Measurements from ENCODE around the gene RCL1.

Gene RCL1

GRCh38 chr9:4814913-4815312 lies 22.2 kb downstream of the RCL1 start:
- DNase-seq (ENCODE audit: low read depth), result no peak

- no peak for DNase-seq (ENCODE audit: low read depth)
These were observed 22.7 kb downstream of the RCL1 start for GRCh38 chr9:4815381-4815956.

- no peak for DNase-seq (ENCODE audit: low read depth)
These were observed 27.4 kb downstream of the RCL1 start for GRCh38 chr9:4820168-4820567.

GRCh38 chr9:4821133-4821532 lies 28.4 kb downstream of the RCL1 start:
- no peak for DNase-seq (ENCODE audit: low read depth)

DNA sequence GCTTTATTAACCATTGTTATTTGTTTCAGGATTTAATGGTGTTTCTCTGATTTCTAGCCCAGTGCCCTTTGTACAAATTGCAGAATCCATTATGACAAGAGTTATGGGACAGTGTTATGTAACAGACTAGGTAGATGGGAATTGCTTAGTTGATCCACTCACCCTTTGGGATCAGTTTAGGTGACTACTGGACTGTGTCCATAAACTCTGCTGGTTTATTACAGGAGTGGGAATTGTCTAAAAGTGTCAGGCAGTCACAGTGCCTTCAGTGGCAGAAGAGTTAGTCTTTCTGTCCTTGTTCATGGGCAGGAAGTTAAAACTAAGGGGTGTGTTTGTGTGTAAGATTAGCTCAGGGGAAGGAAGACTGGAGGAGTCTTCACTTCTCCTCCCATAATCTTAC lies 29.3 kb downstream of the RCL1 start:
- no peak for DNase-seq (ENCODE audit: low read depth)

GRCh38 chr9:4826417-4827166 lies 33.8 kb downstream of the RCL1 start:
- no peak for DNase-seq (ENCODE audit: low read depth)

DNA sequence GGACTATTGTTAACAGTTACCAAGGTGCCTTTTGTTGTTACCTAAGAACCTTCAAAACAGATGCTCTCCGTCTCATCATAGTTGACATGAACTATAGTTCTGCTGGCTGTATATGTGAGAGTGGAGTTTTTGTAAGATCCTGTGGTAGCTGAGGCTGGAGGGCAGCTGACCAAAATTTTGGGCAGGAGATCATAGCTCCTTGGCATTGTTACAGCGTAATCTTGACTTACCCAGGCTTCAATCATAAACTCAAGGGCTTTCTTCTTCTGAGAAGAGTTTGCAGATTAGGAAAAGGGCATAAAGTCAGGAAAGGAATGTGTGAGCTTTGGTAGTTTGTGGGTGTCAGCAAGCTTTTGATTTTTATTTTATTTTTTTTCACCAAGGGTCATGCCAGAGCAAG lies 34.5 kb downstream of the RCL1 start:
- no peak for DNase-seq (ENCODE audit: low read depth)

- no peak for DNase-seq (ENCODE audit: low read depth)
These were observed 36.0 kb downstream of the RCL1 start for GRCh38 chr9:4828761-4829160.

- DNase-seq (ENCODE audit: low read depth), result no peak
These were observed 37.2 kb downstream of the RCL1 start for GRCh38 chr9:4829969-4830368.

GRCh38 chr9:4830699-4831098 lies 38.0 kb downstream of the RCL1 start:
- no peak for DNase-seq (ENCODE audit: low read depth)

DNA sequence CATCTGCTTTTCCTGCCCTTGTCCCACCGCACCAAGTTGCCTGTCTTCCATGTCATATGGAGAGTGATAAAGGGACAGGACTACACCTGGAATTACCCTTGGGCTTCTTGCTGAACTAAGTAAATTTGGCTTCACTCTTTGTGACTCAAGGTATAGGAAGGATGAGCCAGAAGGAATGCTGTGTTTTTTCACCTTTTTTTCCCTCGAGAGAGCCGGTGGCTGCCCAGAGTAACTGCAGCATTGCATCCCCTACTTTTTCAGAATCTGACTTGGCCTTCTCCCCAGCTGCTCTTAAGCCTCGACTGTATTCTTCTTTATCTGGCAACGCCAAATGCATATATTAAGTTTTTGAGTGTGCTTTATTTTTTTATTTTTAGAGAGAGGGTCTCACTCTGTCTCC lies 38.4 kb downstream of the RCL1 start:
- no peak for DNase-seq (ENCODE audit: low read depth)

- DNase-seq (ENCODE audit: low read depth), result no peak
These were observed 39.2 kb downstream of the RCL1 start for GRCh38 chr9:4831944-4832343.

DNA sequence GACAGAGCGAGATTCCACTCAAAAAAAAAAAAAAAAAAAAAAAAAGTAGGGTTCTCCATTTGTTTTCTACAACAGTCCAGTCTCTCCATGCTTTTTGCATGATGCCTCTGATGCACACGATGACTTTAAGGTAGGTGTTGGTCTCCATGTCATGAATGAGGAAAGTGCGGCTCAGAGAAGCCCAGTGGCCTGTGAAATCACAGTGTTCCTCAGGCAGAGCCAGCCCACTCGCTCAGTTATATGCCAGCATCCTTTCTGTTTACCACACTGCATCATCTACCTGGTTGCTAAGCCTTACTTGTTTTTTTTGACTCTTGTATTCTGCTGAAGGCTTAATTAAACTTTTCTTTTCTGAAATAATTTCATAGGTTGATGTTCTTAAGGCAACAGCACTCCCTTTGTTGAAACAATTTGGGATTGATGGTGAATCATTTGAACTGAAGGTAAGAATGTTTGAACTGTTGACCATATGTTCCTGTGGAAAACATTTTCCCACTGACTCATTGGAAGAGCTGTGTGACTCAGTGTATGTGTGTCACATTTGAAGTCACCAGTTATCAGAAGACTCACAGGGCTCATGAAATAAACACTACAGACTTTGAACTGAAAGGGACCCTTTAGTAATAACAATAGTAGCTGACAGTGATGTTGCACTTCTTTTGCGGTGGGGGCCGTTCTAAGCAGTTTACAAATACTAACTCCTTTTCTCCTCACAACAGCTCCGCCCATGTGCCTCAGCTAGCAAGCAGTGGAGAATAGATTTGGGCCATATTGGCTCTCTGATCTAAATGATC lies 40.2 kb downstream of the RCL1 start:
- no peak for DNase-seq (ENCODE audit: low read depth)

- DNase-seq (ENCODE audit: low read depth), result no peak
These were observed 41.2 kb downstream of the RCL1 start for GRCh38 chr9:4833781-4834560.

DNA sequence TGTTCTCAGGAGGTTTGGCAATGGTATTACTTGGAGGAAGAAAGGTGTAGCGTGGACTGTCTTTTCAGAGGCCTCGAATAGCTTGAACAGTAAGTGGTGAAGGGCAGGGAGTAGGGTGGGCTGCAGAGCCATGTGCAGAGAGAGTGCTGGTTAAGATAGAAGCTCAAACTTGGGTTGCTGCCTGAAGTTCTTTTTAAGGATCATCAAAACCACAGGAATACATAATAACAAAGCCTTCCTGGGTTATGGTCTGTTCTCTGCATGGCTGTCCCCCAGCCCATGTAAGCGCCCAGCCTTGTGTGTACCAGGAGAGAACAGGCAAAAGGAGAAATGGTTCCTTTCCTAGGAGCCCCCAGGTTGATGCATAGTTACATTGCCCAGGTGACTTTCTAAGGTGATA lies 43.9 kb downstream of the RCL1 start:
- no peak for DNase-seq (ENCODE audit: low read depth)

DNA sequence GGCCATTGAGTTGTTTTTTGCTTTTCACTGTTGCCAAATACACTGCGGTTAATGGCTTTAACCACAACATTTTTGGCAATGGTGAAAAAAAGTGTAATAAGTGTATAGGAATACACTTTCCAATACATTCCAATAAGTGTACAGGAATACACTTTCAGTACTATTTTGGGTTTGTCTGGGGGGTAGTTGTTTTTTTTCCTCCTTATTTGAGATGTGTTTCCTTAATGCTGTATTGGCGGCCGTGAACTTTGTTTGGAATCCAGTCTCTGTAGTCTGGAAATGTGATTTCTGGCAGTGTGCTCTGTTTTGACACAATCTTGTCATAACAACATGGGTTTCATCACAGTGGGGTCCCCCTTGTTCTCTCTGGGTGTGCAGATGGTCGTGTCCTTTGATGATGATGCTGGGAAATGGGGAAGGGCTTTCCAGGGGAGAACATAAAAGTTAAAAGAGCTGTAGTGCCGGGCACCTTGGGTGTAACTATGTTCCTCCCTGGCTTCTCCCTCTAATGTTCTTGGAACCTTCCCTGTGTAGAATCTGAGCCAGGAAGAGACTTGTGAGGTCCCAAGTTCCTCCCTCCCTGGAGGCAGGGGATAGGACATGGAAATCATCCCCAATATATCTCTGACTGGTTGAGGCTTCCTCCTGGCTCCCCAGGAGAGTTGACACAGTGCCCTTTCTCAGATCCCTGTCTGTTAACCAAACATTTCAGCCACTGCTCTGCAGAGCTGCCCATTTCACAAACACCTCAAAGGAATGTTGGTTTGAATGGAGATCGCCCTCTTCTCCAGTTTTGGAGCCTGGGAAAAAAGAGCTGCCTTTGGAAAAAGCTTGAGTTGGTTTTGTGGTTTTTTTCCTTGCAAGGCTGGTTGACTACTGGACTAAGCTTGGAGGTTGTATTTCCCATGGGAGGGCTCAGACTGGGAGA lies 44.8 kb downstream of the RCL1 start:
- no peak for DNase-seq (ENCODE audit: low read depth)

- no peak for DNase-seq (ENCODE audit: low read depth)
These were observed 45.4 kb downstream of the RCL1 start for GRCh38 chr9:4838189-4838546.

DNA sequence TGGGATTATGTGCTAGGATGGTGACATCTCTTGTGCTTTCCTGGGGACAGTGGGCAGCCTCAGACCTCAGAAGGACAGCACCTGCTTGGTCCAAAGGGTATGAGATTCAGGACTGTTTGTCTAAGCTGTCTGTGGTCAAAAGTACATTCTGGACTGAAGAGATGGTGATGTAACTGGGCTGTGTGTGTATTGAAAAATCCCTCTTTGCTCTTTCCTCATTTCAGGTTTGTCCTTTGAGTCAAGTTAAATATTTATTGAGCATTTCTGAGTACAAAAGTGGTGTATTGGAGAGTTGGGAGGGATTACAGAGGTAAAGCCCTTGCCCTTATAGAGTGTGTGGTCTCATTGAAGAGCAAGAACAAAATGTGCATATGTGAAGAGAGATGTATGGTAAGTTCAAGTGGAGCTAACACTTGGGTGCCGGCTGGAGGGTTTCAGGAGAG lies 46.7 kb downstream of the RCL1 start:
- no peak for DNase-seq (ENCODE audit: low read depth)

DNA sequence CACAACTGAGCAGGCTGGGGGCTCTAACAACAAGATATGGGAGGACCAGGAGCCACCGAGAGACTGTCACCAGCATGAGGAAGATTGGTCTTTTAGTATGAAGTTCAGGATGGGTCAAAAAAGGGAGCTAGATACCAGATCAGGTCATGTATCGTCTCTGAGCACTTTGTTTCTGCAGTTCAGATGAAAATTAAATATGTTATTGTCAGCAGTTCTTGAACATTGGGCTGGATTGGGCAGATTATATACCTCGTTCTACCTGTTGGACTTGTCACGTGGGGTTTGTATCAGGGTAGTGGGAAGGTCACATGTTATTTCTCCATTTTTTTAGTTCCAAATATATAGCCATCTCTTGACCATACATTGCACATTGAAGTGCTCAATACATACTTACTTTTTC lies 47.3 kb downstream of the RCL1 start:
- DNase-seq (ENCODE audit: low read depth), result no peak

- DNase-seq (ENCODE audit: low read depth), result no peak
These were observed 49.5 kb downstream of the RCL1 start for GRCh38 chr9:4842213-4842612.

DNA sequence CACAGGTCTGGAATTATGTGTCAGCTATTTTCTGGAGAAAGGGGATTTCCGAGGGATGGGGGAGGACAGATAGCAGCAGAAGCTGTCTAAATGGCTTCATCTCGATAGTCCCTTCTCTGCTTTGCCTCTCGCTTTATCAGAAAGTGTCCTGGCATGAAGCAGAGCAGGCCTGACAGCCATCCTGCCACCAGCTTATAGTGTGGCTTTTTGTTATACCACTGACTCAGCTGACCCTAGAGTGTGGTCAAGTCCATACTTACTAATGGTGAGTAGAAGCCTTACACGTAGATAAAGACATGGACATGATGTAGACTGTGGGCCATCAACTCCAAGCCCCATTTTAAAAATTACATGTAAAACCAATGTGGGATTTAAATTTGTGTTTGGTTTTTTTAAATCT lies 50.0 kb downstream of the RCL1 start:
- DNase-seq (ENCODE audit: low read depth), result no peak
